Pancreas (tissue), 10 donors: ENCODE measurements around the gene SMR3B. TPM values are rescaled to one million over a fixed set of nuclear protein-coding genes. Genes with fewer than 3 reads are reported as not detected.

ENCODE experiments used
- ATAC-seq, 4 donors: fragments of 200-7000 bp; cut with Tn5 transposase; one replicate each; pipeline versions ENCODE4 v1.8.0 to v1.9.1; 2020; ENCODE audit warnings: mild to moderate bottlenecking in 4 of 4, moderate library complexity in 4 of 4
- DNase-seq, 6 donors: peaks; one replicate each; pipeline ENCODE4 v3.0.0-alpha.2; 2020
- FAIRE-seq: peaks from 2 replicates; lab custom pipeline; 2012; peaks lifted over from hg19 to GRCh38; lab: Jason Lieb, UNC
- H3K27ac ChIP-seq, 4 donors: fragments of 200-600 bp; sonication (generic); 1 replicate in 3 of 4; 2 replicates in 1 of 4; pipeline versions ENCODE4 v1.5.0 to v1.8.0; 2020
- H3K27me3 ChIP-seq, 4 donors: fragments of 200-600 bp; one replicate each; pipeline ENCODE4 v1.8.0; 2021
- H3K36me3 ChIP-seq, 3 donors: fragments of 200-600 bp; sonication (generic) in 1 of 3; one replicate each; pipeline versions ENCODE4 v1.5.0 to v1.8.0; 2020 to 2021
- H3K4me1 ChIP-seq, 3 donors: fragments of 200-600 bp; one replicate each; pipeline ENCODE4 v1.8.0; 2021
- H3K4me3 ChIP-seq, 4 donors: fragments of 200-600 bp; sonication (generic) in 2 of 4; one replicate each; pipeline versions ENCODE4 v1.5.0 to v1.8.0; 2020 to 2021
- H3K9me3 ChIP-seq, 4 donors: fragments of 200-600 bp; one replicate each; pipeline ENCODE4 v1.8.0; 2021
- WGBS, 2 donors: extraction: QIAGEN DNeasy Blood & Tissue Kit; methylation state at CpG; one replicate each; pipeline ENCODE4 v1.1.7; 2013; 5-methylcytosine and 5-hydroxymethylcytosine counted together
- intact Hi-C, 3 donors: fragments of 100-400 bp; cut with DNase I; formaldehyde crosslinking; loops; one replicate each; pipeline versions ENCODE4 v1.11.1 to v1.14.2; 2022
- polyA plus RNA-seq, 2 donors: library from polyadenylated mRNA; stranded (reverse); fragments of 200-250 nt; gene quantifications; one replicate each; pipeline ENCODE4 v1.2.3, GENCODE V29; 2013
- total RNA-seq, 6 donors: library from RNA; stranded (reverse); fragmentation: NEBNext Ultra II Directional in 4 of 6; extraction: Animal tissue kit (Norgen Biotek cat#: 25700) in 4 of 6; gene quantifications; one replicate each; pipeline versions ENCODE4 v1.2.1 to v1.2.4, GENCODE V29; 2021 to 2023
- TF ChIP-seq, protein P1 (sequence below), 4 donors: fragments of 200-600 bp; sonication (generic) in 3 of 4; IDR thresholded peaks; one replicate each; pipeline versions ENCODE4 v1.5.0 to v1.8.0; 2021; ENCODE audit warnings: antibody characterized with exemption in 4 of 4
- donor health status: healthy with polysubstance abuse.
- donor health status: DM: no; HTN: no; CAD: no; lungs with moderate emphysema.
- donor health status: DM: no; HTN: no; CAD: no.
- donor health status: control.
- donor health status: control.
- donor health status: Bipolar disorder and iron deficiency.
- donor health status: DM: yes; HTN: yes; CAD: no.
- donor health status: DM: no; HTN: no; CAD: no.
- donor health status: DM: no; HTN: no; CAD: no.
- donor health status: DM: yes; HTN: yes; CAD: no.

Gene SMR3B
- total and polyA plus RNA-seq, 8 donors, result not detected

DNA sequence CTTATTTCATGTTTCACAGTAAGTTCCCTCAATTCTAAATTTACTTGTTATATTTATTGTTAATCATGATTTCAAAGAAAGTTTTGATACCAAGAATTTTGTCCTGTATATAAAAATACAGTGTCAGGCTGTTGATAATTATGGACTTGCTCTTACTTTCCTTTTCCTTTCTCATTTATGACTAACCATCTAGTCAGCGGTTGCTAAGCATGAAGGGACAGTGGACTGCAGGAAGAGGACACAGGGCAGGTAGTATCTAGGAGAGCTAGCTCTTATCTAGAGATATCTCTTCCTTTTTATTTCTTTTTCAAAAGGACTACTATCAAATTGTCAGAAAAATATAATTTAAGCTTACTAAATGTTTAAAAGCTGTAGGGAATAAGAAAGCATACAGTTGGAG lies 16.4 kb downstream of the SMR3B start:
- Histone ChIP-seq H3K27me3 (no peaks in the 10 kb centered on the region), H3K9me3 (no peaks in the 10 kb centered on the region), H3K4me3 (no peak overlapping the region), H3K27ac (no peak overlapping the region), H3K4me1 (no peaks in the 10 kb centered on the region), H3K36me3 (no peaks in the 10 kb centered on the region)
- no peak for FAIRE-seq
- no peak for ATAC-seq
- intact Hi-C loops, result no loop called here
- DNase-seq, result no peak
- TF ChIP-seq, protein P1, sequence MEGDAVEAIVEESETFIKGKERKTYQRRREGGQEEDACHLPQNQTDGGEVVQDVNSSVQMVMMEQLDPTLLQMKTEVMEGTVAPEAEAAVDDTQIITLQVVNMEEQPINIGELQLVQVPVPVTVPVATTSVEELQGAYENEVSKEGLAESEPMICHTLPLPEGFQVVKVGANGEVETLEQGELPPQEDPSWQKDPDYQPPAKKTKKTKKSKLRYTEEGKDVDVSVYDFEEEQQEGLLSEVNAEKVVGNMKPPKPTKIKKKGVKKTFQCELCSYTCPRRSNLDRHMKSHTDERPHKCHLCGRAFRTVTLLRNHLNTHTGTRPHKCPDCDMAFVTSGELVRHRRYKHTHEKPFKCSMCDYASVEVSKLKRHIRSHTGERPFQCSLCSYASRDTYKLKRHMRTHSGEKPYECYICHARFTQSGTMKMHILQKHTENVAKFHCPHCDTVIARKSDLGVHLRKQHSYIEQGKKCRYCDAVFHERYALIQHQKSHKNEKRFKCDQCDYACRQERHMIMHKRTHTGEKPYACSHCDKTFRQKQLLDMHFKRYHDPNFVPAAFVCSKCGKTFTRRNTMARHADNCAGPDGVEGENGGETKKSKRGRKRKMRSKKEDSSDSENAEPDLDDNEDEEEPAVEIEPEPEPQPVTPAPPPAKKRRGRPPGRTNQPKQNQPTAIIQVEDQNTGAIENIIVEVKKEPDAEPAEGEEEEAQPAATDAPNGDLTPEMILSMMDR (IDR thresholded peaks at IDR 0.05), result no peak
- WGBS, 2 donors, result 84 to 92% methylated on average over 1 of the region's 1 CpG

DNA sequence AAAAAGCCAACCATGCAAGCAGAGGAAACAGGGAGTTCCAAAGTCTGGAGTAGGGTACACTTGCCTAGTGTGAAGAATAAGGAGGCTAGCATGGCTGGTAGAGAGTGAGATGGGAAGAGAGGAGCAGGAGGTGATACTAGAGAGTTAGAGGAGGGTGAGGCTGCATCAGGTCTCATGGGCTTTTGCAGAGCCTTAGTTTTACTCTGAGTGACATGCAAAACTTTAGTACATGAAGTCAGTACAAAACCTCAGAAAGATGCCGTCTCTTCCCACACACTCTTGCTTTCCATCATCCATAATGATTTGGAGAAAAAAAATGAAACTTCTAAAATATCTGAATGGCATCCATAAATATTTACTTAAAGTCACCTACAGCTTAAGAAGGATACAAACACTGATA lies 19.8 kb downstream of the SMR3B start:
- intact Hi-C loops, result no loop called here
- no peaks in the 10 kb centered on the region for H3K4me1 ChIP-seq
- no peaks in the 10 kb centered on the region for H3K36me3 ChIP-seq
- no peak for ATAC-seq
- WGBS, 2 donors, result 68 to 72% methylated on average over 1 of the region's 1 CpG
- no peak overlapping the region for H3K4me3 ChIP-seq
- no peak for DNase-seq
- no peak overlapping the region for H3K27ac ChIP-seq
- no peaks in the 10 kb centered on the region for H3K9me3 ChIP-seq
- FAIRE-seq, result no peak
- TF ChIP-seq, protein P1 (IDR thresholded peaks at IDR 0.05), result no peak
- H3K27me3 ChIP-seq, result no peaks in the 10 kb centered on the region

DNA sequence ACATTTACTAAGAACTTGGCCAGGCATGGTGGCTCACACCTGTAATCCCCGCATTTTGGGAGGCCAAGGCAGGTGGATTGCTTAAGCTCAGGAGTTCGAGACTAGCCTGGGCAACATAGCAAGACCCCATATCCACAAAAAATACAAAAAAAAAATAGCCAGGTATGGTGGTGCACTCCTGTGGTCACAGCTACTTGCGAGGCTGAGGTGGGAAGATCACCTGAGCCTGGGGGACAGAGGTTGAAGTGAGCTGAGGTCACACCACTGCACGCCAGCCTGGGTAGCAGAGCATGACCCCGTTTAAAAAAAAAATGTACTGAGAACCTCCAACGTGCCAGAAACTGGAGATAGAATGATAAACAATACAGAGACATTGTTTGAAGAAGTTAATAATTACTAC lies 22.8 kb downstream of the SMR3B start:
- H3K4me3 ChIP-seq, result no peak overlapping the region
- intact Hi-C loops, result no loop called here
- no peak for FAIRE-seq
- no peaks in the 10 kb centered on the region for H3K36me3 ChIP-seq
- H3K4me1 ChIP-seq, result no peaks in the 10 kb centered on the region
- WGBS, 2 donors, result 47 to 53% methylated on average over 6 of the region's 6 CpGs
- DNase-seq, result no peak
- no peak for ATAC-seq
- TF ChIP-seq, protein P1 (IDR thresholded peaks at IDR 0.05), result no peak
- no peak overlapping the region for H3K27ac ChIP-seq
- no peaks in the 10 kb centered on the region for H3K27me3 ChIP-seq
- no peaks in the 10 kb centered on the region for H3K9me3 ChIP-seq

DNA sequence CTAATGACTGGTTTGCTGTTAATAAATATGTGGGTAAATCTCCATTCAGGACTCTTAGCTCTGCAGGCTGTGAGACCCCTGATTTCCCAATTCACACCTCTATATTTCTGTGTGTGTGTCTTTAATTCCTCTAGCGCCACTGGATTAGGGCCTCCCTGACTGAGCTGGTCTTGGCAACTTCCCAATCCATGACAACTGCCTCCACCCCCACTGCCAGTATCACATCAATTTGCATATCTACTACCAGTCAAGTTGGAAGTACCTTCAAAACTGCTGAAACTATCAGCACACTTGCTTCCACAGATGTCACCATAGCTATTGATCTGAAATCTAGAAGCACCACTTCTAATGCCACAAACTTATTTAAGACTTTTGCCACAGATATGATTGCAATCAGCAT lies 42.4 kb downstream of the SMR3B start:
- Histone ChIP-seq H3K27me3 (no peaks in the 10 kb centered on the region), H3K4me1 (no peaks in the 10 kb centered on the region), H3K36me3 (no peaks in the 10 kb centered on the region), H3K27ac (no peak overlapping the region), H3K4me3 (no peak overlapping the region), H3K9me3 (no peaks in the 10 kb centered on the region)
- 64 to 65% methylated on average over 1 of the region's 1 CpG for WGBS, 2 donors
- TF ChIP-seq, protein P1 (IDR thresholded peaks at IDR 0.05), result no peak
- FAIRE-seq (no peak), ATAC-seq (no peak), DNase-seq (no peak)
- intact Hi-C loops, result no loop called here

DNA sequence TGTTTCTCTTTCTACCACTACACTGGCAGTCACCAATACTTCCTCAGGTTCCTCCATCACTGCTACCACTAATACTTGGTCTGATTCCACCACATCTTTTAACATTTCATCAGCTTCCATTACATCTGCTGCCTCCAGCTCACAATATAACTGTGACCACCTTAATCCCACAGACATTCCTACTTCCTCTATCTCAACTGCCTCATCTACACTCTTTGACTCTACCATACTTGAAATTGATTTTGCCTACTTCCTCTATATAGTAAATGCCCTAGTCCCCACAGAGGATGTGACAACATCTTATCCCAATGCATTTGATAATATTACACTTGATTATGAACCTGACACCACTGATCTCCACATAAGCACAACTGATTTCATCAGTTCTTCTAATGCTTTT lies 43.9 kb downstream of the SMR3B start:
- Histone ChIP-seq H3K4me1 (no peaks in the 10 kb centered on the region), H3K27me3 (no peaks in the 10 kb centered on the region), H3K27ac (no peak overlapping the region), H3K9me3 (no peaks in the 10 kb centered on the region), H3K4me3 (no peak overlapping the region), H3K36me3 (no peaks in the 10 kb centered on the region)
- no peak for FAIRE-seq
- TF ChIP-seq, protein P1 (IDR thresholded peaks at IDR 0.05), result no peak
- ATAC-seq, result no peak
- DNase-seq, result no peak
- intact Hi-C loops, result no loop called here
